T-helper 1 cell (primary cell): ENCODE results near the gene CDHR3.
"Not testable (repeated sequence)": the region's sequence is repeated elsewhere in the genome, so short reads cannot be mapped to it uniquely, and the experiment has no call there.

ENCODE experiments used
- DNase-seq, 5 donors: peaks; one replicate each; pipeline ENCODE4 v3.0.0-alpha.2; 2012 to 2020

Gene CDHR3

DNA sequence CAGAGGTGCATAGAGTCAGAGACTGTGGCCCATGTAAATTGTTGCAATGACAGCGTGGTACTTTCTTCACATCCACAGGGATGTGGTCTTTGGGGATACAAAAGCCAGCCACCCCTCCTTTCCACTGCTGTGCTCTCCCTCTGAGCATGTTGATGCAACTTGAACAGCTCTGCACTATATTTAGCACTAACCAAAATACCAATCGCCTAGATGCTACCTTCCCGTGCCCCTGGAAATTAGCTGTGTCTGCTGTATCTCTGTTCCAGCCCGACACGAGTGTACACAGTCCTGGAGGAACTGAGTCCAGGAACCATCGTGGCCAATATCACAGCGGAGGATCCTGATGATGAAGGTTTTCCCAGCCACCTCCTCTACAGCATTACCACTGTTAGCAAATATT is 38.1 kb downstream of the CDHR3 start:
- DNase-seq = no peak

DNA sequence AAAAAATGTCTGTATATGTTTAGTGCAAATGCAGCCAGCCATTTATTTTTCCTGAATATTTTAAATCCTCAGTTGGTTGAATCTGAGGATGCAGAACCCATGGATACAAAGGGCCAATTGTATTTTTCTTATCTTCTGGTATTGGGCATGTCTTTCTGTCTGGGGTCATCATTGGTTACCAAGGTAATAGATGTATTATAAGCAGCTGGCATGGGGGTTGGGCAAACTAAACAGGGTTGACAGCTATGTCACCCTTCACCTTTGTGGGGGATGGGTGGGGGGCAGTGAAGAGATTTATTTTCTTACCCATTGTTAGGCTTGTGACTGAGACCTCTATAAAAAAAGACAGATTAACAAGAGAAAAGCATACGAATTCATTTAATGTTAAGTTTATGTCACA is 38.8 kb downstream of the CDHR3 start:
- DNase-seq = no peak

DNA sequence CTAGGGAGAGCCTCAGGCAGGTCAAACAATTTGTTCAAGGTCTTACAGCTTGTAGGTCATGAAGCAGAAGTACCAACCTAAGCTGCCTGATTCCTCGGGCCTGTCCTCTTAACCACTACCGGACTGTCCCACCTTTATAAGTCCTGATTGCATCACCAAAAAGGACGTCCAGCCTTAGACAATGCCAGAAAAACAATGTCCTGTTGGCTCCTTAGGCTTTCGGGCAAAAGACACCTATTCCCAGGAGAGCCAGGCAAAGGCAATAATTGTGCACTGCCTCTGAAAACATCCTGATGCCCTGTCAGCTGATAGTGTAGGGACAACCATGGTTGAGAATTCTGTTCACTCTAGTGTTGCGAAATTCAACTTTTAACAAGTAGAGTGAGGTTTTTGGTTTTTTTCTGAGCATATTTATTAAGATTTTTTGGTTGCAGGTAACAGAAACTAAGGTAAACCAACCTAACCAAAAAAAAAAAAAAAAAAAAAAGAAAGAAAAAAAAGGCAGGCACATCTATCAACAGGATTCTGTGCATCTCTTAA is 40.5 kb downstream of the CDHR3 start:
- DNase-seq = no peak

- no peak for DNase-seq
These were observed 43.8 kb downstream of the CDHR3 start for GRCh38 chr7:106006906-106007305.

GRCh38 chr7:106007796-106008195 is 44.7 kb downstream of the CDHR3 start:
- DNase-seq = not testable (repeated sequence)

- DNase-seq = peak; percentile 53 to 83 (median 65)
These were observed 46.6 kb downstream of the CDHR3 start for GRCh38 chr7:106009503-106010226.

GRCh38 chr7:106010331-106010730 is 47.3 kb downstream of the CDHR3 start:
- DNase-seq = no peak

- DNase-seq = no peak
These were observed 47.8 kb downstream of the CDHR3 start for GRCh38 chr7:106010866-106011265.

DNA sequence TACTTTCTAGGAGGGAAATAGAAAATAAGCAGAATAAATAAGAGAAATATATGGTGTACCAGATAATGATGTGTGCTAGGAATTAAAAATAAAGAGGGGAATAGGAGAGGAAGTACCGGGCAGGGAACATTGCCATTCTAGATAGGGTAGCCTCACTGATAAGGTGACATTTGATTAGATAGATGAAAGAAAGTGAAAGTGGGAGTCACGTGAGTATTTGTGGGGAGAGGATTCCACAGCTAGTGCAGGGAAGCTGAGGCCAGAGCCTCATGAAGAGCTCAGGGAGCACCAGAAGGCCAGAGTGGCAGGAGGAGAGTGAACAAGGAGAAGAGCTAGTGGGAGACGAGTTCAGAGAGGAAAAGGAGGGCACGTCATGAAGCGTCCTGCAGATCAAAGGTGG is 49.1 kb downstream of the CDHR3 start:
- no peak for DNase-seq

GRCh38 chr7:106012935-106013439 is 49.9 kb downstream of the CDHR3 start:
- DNase-seq = no peak

GRCh38 chr7:106015381-106016218 is 52.5 kb downstream of the CDHR3 start:
- DNase-seq = no peak

GRCh38 chr7:106016331-106016730 is 53.3 kb downstream of the CDHR3 start:
- DNase-seq = no peak

DNA sequence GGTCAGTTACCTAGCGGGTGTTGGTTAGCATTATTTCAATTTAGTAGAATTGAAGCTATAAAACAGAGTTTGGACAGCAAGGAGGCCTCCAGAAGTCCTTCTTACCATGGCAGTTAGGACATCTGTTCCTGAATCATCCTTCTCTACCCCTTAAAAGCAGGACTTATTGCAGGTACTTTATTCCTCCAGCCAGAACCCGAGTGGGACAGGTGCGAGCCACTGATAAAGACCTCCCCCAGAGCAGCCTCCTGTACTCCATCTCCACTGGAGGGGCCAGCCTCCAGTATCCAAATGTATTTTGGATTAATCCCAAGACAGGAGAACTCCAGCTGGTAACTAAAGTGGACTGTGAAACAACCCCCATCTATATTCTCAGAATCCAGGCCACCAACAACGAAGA is 54.6 kb downstream of the CDHR3 start:
- DNase-seq = no peak

GRCh38 chr7:106018566-106019469 is 55.8 kb downstream of the CDHR3 start:
- DNase-seq = no peak

- DNase-seq = no peak
These were observed 56.4 kb downstream of the CDHR3 start for GRCh38 chr7:106019470-106019820.

DNA sequence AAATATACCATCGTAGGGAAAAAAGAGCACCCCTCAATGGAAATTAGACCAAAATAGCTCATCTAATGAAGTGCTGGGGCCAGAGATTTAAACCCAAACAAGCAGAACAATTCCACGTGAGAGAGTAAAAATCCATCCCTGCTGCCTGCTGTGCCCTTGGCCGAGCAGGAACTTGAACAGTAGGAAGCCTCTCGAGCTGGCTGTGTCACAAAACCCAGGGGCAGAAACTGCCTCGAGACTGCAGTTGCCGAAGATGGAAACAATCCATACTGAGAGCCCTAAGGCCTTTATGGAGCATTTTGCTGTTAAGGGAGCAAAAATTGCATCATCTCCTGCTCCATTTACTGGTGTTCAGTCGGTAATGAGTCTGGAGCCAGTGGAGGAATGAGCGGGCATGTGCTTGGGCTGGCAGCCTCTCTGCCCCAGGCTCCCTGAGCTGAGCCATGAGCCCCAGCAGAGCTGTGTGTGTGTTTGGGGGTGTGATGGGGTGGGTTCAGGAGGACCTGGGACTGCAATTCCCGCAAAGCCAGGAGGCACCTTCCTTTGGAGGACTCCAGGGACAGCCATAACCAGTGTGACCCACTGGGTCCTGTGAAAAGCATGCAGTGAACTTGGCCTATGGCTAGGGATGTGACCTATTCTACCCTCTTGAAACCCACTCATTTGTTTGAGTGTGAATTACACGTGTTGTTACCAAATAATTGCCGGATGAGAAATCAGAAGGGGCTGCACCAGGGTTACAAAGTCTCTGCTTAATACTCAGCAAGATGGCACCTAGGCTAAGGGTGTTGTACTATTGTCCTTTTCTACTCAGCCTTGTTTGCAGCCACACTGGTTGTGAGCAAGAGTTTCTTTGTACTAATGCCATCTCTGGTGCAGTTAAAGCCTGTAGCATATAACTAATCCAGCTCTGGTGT is 58.3 kb downstream of the CDHR3 start:
- peak in 1 of 5 donors; percentile 12 for DNase-seq

DNA sequence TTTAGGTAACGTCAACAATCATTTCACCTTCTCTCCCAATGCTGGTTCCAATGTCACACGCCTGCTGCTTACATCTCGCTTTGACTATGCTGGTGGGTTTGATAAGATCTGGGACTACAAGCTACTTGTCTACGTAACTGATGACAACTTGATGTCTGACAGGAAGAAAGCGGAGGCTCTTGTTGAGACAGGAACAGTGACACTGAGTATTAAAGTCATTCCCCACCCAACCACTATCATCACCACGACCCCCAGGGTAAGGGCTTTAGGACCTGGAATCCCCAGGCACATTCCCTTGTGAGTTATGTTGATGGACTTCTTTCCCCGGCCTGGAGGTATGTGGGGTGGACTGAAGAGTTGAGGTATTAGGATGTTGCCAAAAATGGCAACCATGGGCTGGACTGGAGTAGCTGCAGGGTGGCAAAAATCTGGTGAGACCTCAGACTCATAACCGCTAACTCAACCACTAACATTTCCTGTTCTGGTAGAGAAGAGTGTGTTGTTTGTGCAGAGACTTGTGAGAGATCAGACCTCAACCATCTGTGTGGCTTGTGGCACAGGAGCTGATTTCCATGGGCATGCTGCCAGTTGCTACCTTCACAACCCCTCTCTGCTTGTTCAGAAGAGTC is 59.2 kb downstream of the CDHR3 start:
- DNase-seq = peak; percentile 35 to 95 (median 69)

DNA sequence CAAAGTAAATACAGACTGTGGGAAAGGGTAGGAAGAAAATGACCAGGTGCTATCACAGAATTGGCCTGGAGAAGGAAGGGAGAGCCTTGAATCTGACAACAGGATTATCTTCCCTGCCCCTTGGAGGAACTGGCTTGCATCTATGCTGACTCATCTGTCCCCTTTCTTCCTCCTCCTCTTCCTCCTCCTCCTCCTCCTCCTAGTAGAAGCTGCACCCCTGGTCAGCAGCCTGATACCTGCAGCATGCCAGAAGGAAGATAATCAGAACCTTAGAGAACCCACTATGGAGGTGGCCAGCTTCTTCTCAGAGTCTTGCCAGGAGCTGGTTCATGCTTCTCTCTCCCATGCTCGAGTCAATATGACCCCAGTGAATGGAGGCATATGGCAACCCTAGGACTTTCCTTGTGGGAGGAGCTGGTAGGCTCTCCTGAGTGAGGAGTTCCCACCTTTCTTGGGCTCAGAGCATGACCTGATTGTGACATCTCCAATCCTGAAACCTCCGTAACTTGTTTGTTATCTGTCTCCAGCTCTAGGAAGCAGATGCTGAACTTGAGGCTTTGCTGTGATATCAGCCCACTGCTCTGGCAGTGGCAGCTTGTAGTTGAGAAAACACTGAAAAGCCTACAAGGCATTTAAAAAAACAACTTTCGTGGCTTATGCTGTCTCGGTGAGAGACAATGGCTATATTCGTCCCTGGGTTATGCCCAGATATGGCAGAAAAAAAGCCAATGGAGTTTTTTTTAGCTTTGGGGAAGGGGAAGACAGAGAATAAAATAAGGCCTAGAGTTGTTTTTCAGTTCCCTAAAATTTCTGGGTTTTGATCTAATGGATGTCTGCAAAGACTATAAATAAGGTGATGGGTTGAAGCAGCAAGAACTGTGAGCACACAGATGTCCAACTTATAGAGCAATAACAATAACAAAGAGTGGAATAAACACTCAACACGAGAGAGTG is 60.6 kb downstream of the CDHR3 start:
- DNase-seq = no peak

DNA sequence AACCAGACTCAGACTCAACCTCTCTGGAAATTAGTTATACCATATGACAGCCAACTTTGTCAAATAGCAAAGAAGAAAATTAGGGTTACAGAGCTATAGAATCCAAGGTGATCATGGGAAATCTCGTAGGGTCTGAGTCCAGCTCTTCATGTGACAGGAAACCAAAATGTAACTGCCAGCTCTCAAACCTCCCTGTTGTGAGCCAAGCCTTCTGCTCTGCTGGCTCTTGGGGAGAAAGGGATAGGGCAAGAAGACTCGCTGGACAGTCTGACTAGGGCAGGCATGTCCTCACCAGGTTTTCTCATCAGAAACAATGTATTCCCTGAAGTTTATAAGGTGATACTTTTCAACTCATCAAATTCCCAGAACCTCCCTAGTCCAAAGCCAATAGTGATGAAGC is 63.0 kb downstream of the CDHR3 start:
- no peak for DNase-seq

DNA sequence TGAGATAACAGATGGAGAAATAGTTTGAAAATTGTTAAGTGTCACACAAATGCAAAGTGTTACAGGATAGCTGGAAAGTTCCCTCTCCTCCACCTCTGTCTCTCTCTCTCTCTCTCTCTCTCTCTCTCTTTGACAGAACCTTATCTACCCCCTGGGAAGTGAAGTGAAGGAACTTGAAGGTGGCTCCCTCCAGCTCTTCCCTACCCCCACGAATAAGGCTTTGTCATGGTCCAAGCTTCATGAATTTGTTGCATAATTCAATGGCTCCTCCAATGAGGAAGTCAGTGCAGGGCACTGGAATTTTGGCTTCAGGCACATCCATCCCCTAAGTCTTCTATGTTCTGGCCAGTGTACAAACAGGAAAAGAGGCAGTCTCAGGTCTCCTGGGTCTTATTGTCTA is 66.4 kb downstream of the CDHR3 start:
- no peak for DNase-seq
